ENCODE data around the gene GSK3B. TPM values are rescaled to one million over a fixed set of nuclear protein-coding genes. Genes with fewer than 3 reads are reported as not detected.

GSK3B gene
- polyA plus RNA-seq, 3 donors = 16.2 to 20.6 (median 20.5) TPM

- Histone ChIP-seq H3K9me3 (replicated peaks in 1 of 2; ENCODE audit: control insufficient read depth in 1 of 2, insufficient read depth in 1 of 2, low read length in 2 of 2) (no peaks in the 10 kb centered on the region), H3K27ac (ENCODE audit: low read depth in 1 of 2, low read length in 2 of 2) (no peak overlapping the region), H3K4me2 (replicated peaks; ENCODE audit: extremely low read depth, low read length, poor library complexity, severe bottlenecking) (no peak overlapping the region), H3K79me2 (ENCODE audit: insufficient read depth, low read length) (no peaks in the 10 kb centered on the region), H3K36me3 (replicated peaks in 1 of 2; ENCODE audit: control insufficient read depth in 1 of 2, insufficient read depth in 2 of 2, low read length in 2 of 2) (no peaks in the 10 kb centered on the region), H3K4me1 (ENCODE audit: control insufficient read depth in 1 of 2, insufficient read depth in 2 of 2, low read length in 2 of 2) (no peaks in the 10 kb centered on the region), H4K20me1 (ENCODE audit: insufficient read depth, low read length) (no peaks in the 10 kb centered on the region), H3K4me3 (replicated peaks in 1 of 3; ENCODE audit: low read depth in 2 of 3, low read length in 3 of 3) (no peak overlapping the region), H2AFZ (ENCODE audit: insufficient read depth, low read depth, low read length, poor library complexity, severe bottlenecking) (no peak overlapping the region), H3K9ac (ENCODE audit: insufficient read depth, low read length, poor library complexity, severe bottlenecking) (no peak overlapping the region), H3K27me3 (ENCODE audit: control insufficient read depth in 2 of 2, insufficient read depth in 2 of 2, low read length in 2 of 2) (no peaks in the 10 kb centered on the region)
- Mint-ChIP-seq H3K4me1 (no peaks in the 10 kb centered on the region), H3K36me3 (no peaks in the 10 kb centered on the region), H3K27ac (no peak overlapping the region), H3K27me3 (ENCODE audit: low read depth in 3 of 3) (no peaks in the 10 kb centered on the region), H3K9me3 (peaks cover 0 to 5% (median 0%) of the 10 kb centered on the region in 7 donors), H3K4me3 (no peak overlapping the region)
- intact Hi-C loops (cut with micrococcal nuclease) = no loop called here
- WGBS (ENCODE audit: insufficient coverage) = 90% methylated on average over 1 of the region's 1 CpG
- DNase-seq = no peak
- no peak for TF ChIP-seq CTCF (IDR thresholded peaks at IDR 0.05)
Measured at GRCh38 chr3:120129051-120129450, 34.8 kb upstream of the GSK3B start.

GRCh38 chr3:120125992-120126391 lies 31.7 kb upstream of the GSK3B start:
- H2AFZ ChIP-seq (ENCODE audit: insufficient read depth, low read depth, low read length, poor library complexity, severe bottlenecking) = no peak overlapping the region
- TF ChIP-seq CTCF (IDR thresholded peaks at IDR 0.05) = no peak
- intact Hi-C loops (cut with micrococcal nuclease) = no loop called here

More at GRCh38 chr3:120125992-120126391, 31.7 kb upstream of the GSK3B start:
- Histone ChIP-seq H3K4me2 (replicated peaks; ENCODE audit: extremely low read depth, low read length, poor library complexity, severe bottlenecking) (no peak overlapping the region), H3K36me3 (replicated peaks in 1 of 2; ENCODE audit: control insufficient read depth in 1 of 2, insufficient read depth in 2 of 2, low read length in 2 of 2) (no peaks in the 10 kb centered on the region), H3K9ac (ENCODE audit: insufficient read depth, low read length, poor library complexity, severe bottlenecking) (no peak overlapping the region), H3K27me3 (ENCODE audit: control insufficient read depth in 2 of 2, insufficient read depth in 2 of 2, low read length in 2 of 2) (no peaks in the 10 kb centered on the region), H3K27ac (ENCODE audit: low read depth in 1 of 2, low read length in 2 of 2) (no peak overlapping the region), H3K4me1 (ENCODE audit: control insufficient read depth in 1 of 2, insufficient read depth in 2 of 2, low read length in 2 of 2) (no peaks in the 10 kb centered on the region), H4K20me1 (ENCODE audit: insufficient read depth, low read length) (no peaks in the 10 kb centered on the region), H3K79me2 (ENCODE audit: insufficient read depth, low read length) (no peaks in the 10 kb centered on the region), H3K9me3 (replicated peaks in 1 of 2; ENCODE audit: control insufficient read depth in 1 of 2, insufficient read depth in 1 of 2, low read length in 2 of 2) (no peaks in the 10 kb centered on the region), H3K4me3 (replicated peaks in 1 of 3; ENCODE audit: low read depth in 2 of 3, low read length in 3 of 3) (no peak overlapping the region)
- no peak for DNase-seq
- H3K4me3 Mint-ChIP-seq = no peak overlapping the region
- H3K27ac Mint-ChIP-seq = no peak overlapping the region
- peaks cover 0 to 8% (median 3%) of the 10 kb centered on the region in 7 donors for H3K9me3 Mint-ChIP-seq
- no peaks in the 10 kb centered on the region for H3K27me3 Mint-ChIP-seq (ENCODE audit: low read depth in 3 of 3)
- no peaks in the 10 kb centered on the region for H3K36me3 Mint-ChIP-seq
- H3K4me1 Mint-ChIP-seq = no peaks in the 10 kb centered on the region

Measured in CD14-positive monocyte (primary cell).